ENCODE data around the gene CASTOR2. TPM values are rescaled to one million over a fixed set of nuclear protein-coding genes. Genes with fewer than 3 reads are reported as not detected.
"Not testable (repeated sequence)": the region's sequence is repeated elsewhere in the genome, so short reads cannot be mapped to it uniquely, and the experiment has no call there.

Gene CASTOR2
- total and polyA plus RNA-seq, 2 of the 8 experiments (the other 6 are each of a cell fraction or from before 2014, with no cell fraction given), result 12.1 to 47.8 TPM

- H3K79me1 ChIP-seq (ENCODE audit: low read depth, low read length); H3K4me3 ChIP-seq (ENCODE audit: extremely low read depth in 1 of 4, insufficient read depth in 2 of 4, low read depth in 3 of 4, low read length in 4 of 4); H4K91ac ChIP-seq (replicated peaks; ENCODE audit: insufficient read length, low read length); H2AFZ ChIP-seq (ENCODE audit: low read length); H3K23ac ChIP-seq (ENCODE audit: insufficient read length); H2BK15ac ChIP-seq (ENCODE audit: low read length); H2BK5ac ChIP-seq (ENCODE audit: low read depth, low read length); FAIRE-seq; H3K9me3 ChIP-seq (ENCODE audit: insufficient read depth in 2 of 2, low read depth in 1 of 2, low read length in 1 of 2); H3K14ac ChIP-seq (ENCODE audit: insufficient read length); H4K5ac ChIP-seq (ENCODE audit: insufficient read length, low read depth, low read length); H3K4me1 ChIP-seq (replicated peaks in 1 of 4; ENCODE audit: control insufficient read depth in 3 of 4, insufficient read depth in 4 of 4, low read length in 3 of 4); H3K79me2 ChIP-seq (ENCODE audit: control insufficient read depth in 1 of 2, insufficient read depth in 2 of 2, low read length in 2 of 2); H3K27me3 ChIP-seq (replicated peaks in 1 of 4; ENCODE audit: control insufficient read depth in 3 of 4, extremely low read depth in 1 of 4, insufficient read depth in 3 of 4, low read length in 3 of 4); H3K36me3 ChIP-seq (ENCODE audit: control insufficient read depth in 2 of 4, insufficient read depth in 4 of 4, low read length in 3 of 4); DNase-seq (ENCODE audit: low read depth in 1 of 2, low spot score in 2 of 2); H3K9ac ChIP-seq (replicated peaks in 1 of 4; ENCODE audit: extremely low read depth in 1 of 4, low read depth in 3 of 4, low read length in 3 of 4); H3K23me2 ChIP-seq (ENCODE audit: low read depth, low read length); H3K56ac ChIP-seq (replicated peaks; ENCODE audit: insufficient read length, low read depth, low read length); H2AK5ac ChIP-seq (ENCODE audit: low read depth, low read length); H2BK120ac ChIP-seq (replicated peaks; ENCODE audit: low read depth, low read length); H3K4ac ChIP-seq (replicated peaks; ENCODE audit: insufficient read length, low read depth, low read length); H2BK12ac ChIP-seq (ENCODE audit: low read depth, low read length); H4K8ac ChIP-seq (ENCODE audit: extremely low read depth, insufficient read depth, low read length); POLR2A ChIA-PET (ENCODE audit: partially characterized antibody); H3K27ac ChIP-seq (ENCODE audit: low read depth, low read length); H2BK20ac ChIP-seq (ENCODE audit: low read length); H3K4me2 ChIP-seq (ENCODE audit: insufficient read depth in 1 of 2, low read depth in 2 of 2, low read length in 2 of 2); H4K20me1 ChIP-seq (replicated peaks in 1 of 2; ENCODE audit: control insufficient read depth in 1 of 2, insufficient read depth in 2 of 2, low read length in 2 of 2); CTCF ChIA-PET (ENCODE audit: partially characterized antibody); H3K18ac ChIP-seq (ENCODE audit: extremely low read depth, low read length): not testable (repeated sequence)
- no CpG with 5 or more reads among the region's 16 CpGs for WGBS, 2 experiments (ENCODE audit: extremely low coverage in 1 of 2, insufficient coverage in 1 of 2, insufficient read length in 1 of 2, insufficient replicate concordance in 2 of 2, low coverage in 1 of 2, low lambda C conversion rate in 2 of 2, missing lambda C conversion rate in 1 of 2)
These were observed 1.8 kb downstream of the CASTOR2 start for GRCh38 chr7:74966208-74966854.

GRCh38 chr7:74966909-74967308 lies 2.4 kb downstream of the CASTOR2 start:
- H3K18ac ChIP-seq (ENCODE audit: extremely low read depth, low read length); H3K23me2 ChIP-seq (ENCODE audit: low read depth, low read length); H2BK15ac ChIP-seq (ENCODE audit: low read length); H3K56ac ChIP-seq (replicated peaks; ENCODE audit: insufficient read length, low read depth, low read length); H3K4me1 ChIP-seq (replicated peaks in 1 of 4; ENCODE audit: control insufficient read depth in 3 of 4, insufficient read depth in 4 of 4, low read length in 3 of 4); H3K23ac ChIP-seq (ENCODE audit: insufficient read length); H4K5ac ChIP-seq (ENCODE audit: insufficient read length, low read depth, low read length); H2BK120ac ChIP-seq (replicated peaks; ENCODE audit: low read depth, low read length); H3K36me3 ChIP-seq (ENCODE audit: control insufficient read depth in 2 of 4, insufficient read depth in 4 of 4, low read length in 3 of 4); H3K9ac ChIP-seq (replicated peaks in 1 of 4; ENCODE audit: extremely low read depth in 1 of 4, low read depth in 3 of 4, low read length in 3 of 4); H3K79me2 ChIP-seq (ENCODE audit: control insufficient read depth in 1 of 2, insufficient read depth in 2 of 2, low read length in 2 of 2); H2AFZ ChIP-seq (ENCODE audit: low read length); H2BK20ac ChIP-seq (ENCODE audit: low read length); H2AK5ac ChIP-seq (ENCODE audit: low read depth, low read length); FAIRE-seq; DNase-seq (ENCODE audit: low read depth in 1 of 2, low spot score in 2 of 2); H3K27ac ChIP-seq (ENCODE audit: low read depth, low read length); H3K4me3 ChIP-seq (ENCODE audit: extremely low read depth in 1 of 4, insufficient read depth in 2 of 4, low read depth in 3 of 4, low read length in 4 of 4); CTCF ChIA-PET (ENCODE audit: partially characterized antibody); H4K20me1 ChIP-seq (replicated peaks in 1 of 2; ENCODE audit: control insufficient read depth in 1 of 2, insufficient read depth in 2 of 2, low read length in 2 of 2); H3K14ac ChIP-seq (ENCODE audit: insufficient read length); H4K8ac ChIP-seq (ENCODE audit: extremely low read depth, insufficient read depth, low read length); H3K9me3 ChIP-seq (ENCODE audit: insufficient read depth in 2 of 2, low read depth in 1 of 2, low read length in 1 of 2); H3K4ac ChIP-seq (replicated peaks; ENCODE audit: insufficient read length, low read depth, low read length); H2BK12ac ChIP-seq (ENCODE audit: low read depth, low read length); H4K91ac ChIP-seq (replicated peaks; ENCODE audit: insufficient read length, low read length); POLR2A ChIA-PET (ENCODE audit: partially characterized antibody); H3K27me3 ChIP-seq (replicated peaks in 1 of 4; ENCODE audit: control insufficient read depth in 3 of 4, extremely low read depth in 1 of 4, insufficient read depth in 3 of 4, low read length in 3 of 4); H2BK5ac ChIP-seq (ENCODE audit: low read depth, low read length); H3K79me1 ChIP-seq (ENCODE audit: low read depth, low read length); H3K4me2 ChIP-seq (ENCODE audit: insufficient read depth in 1 of 2, low read depth in 2 of 2, low read length in 2 of 2): not testable (repeated sequence)
- no CpG with 5 or more reads among the region's 6 CpGs for WGBS, 2 experiments (ENCODE audit: extremely low coverage in 1 of 2, insufficient coverage in 1 of 2, insufficient read length in 1 of 2, insufficient replicate concordance in 2 of 2, low coverage in 1 of 2, low lambda C conversion rate in 2 of 2, missing lambda C conversion rate in 1 of 2)
